Vagina (tissue), 2 donors: ENCODE data around the gene ARHGAP33.

Source experiments
- POLR2A ChIP-seq, 2 donors: fragments of 450-650 bp; IDR thresholded peaks; one replicate each; pipeline ENCODE4 v1.6.1; 2017; ENCODE audit warnings: antibody characterized with exemption in 2 of 2, mild to moderate bottlenecking in 2 of 2, moderate library complexity in 2 of 2
- POLR2AphosphoS5 ChIP-seq, 2 donors: sonication (generic); formaldehyde crosslinking; IDR thresholded peaks; one replicate each; pipeline ENCODE4 v1.9.0; 2017; ENCODE audit warnings: antibody characterized with exemption in 2 of 2, mild to moderate bottlenecking in 2 of 2, low read depth in 1 of 2; ENCODE audit not compliant: insufficient read depth in 1 of 2

- TF ChIP-seq POLR2AphosphoS5 (IDR thresholded peaks at IDR 0.05; ENCODE audit: insufficient read depth in 1 of 2, low read depth in 1 of 2): no peak
- no peak for TF ChIP-seq POLR2A (IDR thresholded peaks at IDR 0.05)
Observed at GRCh38 chr19:35729021-35729420, 46.3 kb upstream of the ARHGAP33 start.
